Osteocyte (in vitro differentiated cells): ENCODE measurements around the gene HMSD. TPM values are rescaled to one million over a fixed set of nuclear protein-coding genes. Genes with fewer than 3 reads are reported as not detected.

Experiments used
- DNase-seq: peaks from one replicate; pipeline ENCODE4 v3.0.0; 2021; ENCODE audit warnings: mixed read lengths; ENCODE audit not compliant: unreplicated experiment; ENCODE audit errors: extremely low spot score
- H3K27ac Mint-ChIP-seq: one replicate; pipeline ENCODE4 v1.8.0; 2021; ENCODE audit warnings: mild to moderate bottlenecking, mixed read lengths; ENCODE audit not compliant: unreplicated experiment
- H3K27me3 Mint-ChIP-seq: one replicate; pipeline ENCODE4 v1.8.0; 2021; ENCODE audit warnings: mixed read lengths; ENCODE audit not compliant: unreplicated experiment
- H3K36me3 Mint-ChIP-seq: one replicate; pipeline ENCODE4 v1.8.0; 2021; ENCODE audit warnings: mixed read lengths; ENCODE audit not compliant: unreplicated experiment
- H3K4me1 Mint-ChIP-seq: one replicate; pipeline ENCODE4 v1.8.0; 2021; ENCODE audit warnings: mixed read lengths; ENCODE audit not compliant: unreplicated experiment
- H3K4me3 Mint-ChIP-seq: one replicate; pipeline ENCODE4 v1.8.0; 2021; ENCODE audit warnings: mild to moderate bottlenecking, moderate library complexity, mixed read lengths; ENCODE audit not compliant: unreplicated experiment
- H3K9me3 Mint-ChIP-seq: one replicate; pipeline ENCODE4 v1.8.0; 2021; ENCODE audit warnings: mixed read lengths; ENCODE audit not compliant: unreplicated experiment
- long read RNA-seq: library from polyadenylated mRNA; unstranded; transcript quantifications from one replicate; pipeline ENCODE4 v2.0.0, GENCODE V29; 2021
- total RNA-seq: library from RNA; stranded (reverse); gene quantifications from 2 replicates; pipeline ENCODE4 v1.2.1, GENCODE V29; 2021
- TF ChIP-seq, protein P1 (sequence below): fragments of 200-600 bp; sonication (generic); IDR thresholded peaks from 2 replicates; pipeline ENCODE4 v1.5.0; 2021; ENCODE audit warnings: antibody characterized with exemption, mild to moderate bottlenecking, moderate library complexity

The HMSD gene, protein sequence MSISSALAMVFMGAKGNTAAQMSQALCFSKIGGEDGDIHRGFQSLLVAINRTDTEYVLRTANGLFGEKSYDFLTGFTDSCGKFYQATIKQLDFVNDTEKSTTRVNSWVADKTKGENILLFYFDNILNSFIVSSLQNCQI
- not detected in 2 replicates for total RNA-seq
- long read RNA-seq = 0 reads

DNA sequence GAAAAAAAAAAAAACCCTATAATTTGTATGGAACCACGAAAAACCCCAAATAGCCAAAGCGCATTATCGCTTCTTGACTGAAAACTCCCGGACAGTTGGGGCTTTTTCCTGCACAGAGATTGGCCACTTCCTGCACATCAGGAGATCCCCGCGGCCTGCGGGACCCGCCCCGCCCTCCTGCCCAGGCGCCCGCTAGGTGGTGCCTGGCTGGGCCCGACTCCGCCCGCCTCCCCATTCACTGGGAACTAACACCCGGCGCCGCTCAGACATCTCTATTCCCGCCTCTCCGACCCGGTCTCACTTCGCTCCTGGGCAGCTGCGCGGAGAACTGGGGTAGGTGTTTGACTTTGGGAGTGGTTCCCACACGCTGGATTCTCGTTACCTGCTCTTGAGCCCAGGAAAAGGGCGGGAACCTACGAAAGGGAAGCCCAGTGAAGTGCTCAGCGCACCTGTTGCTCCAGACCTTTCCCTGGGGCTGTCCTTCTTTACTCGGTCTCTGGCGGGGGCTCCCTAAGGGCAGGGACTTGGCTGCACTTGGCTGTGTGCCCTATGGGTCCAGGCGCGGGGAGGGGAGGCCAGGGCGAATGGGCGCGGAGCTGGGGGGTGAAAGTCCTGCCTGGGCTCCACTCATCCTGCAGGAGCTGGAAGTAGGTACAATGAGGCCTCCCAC is at the start of gene HMSD:
Gene HMSD, plus strand, starts transcription at position 234 of the 670 bp plus-strand sequence. CDS start 4,155 bp downstream, outside the sequence.
- H3K27me3 Mint-ChIP-seq = peaks cover 39% of the 10 kb centered on the region

DNA sequence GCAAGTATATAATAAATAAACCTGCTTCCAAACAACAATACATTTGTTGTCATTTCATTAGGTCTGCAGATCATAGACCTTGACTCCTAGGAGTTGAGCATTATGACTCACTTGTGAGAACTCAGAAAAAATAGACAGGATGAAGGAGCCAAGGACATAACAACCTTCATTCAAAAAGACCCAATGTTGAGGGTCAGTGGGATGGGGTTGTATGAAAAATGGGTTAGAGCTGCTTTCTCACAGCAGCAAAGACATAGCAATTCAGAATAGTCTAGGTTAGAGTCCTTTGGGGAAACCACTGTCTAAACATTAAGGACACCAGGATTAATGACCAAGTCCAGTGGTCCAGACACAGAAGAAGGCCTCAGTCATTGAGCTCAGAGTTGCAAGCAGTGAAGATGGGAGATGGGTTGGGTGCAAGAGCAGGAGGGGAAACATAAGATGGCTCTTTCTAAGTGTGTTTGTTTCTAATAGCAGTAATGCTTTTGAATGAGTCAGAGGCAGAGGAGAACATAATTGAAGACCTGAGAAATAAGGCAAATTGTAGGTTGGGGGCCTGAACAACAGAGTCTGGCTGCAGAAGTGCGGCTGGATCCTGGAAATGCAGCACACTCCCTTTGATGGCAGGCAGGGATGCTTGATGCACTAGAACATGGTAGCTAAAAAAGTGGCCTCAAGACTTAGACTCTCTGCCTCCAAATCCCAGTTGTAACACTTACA is 45.1 kb upstream of the HMSD start:
- H3K9me3 Mint-ChIP-seq = no peaks in the 10 kb centered on the region
- H3K4me3 Mint-ChIP-seq = no peak overlapping the region
- H3K27me3 Mint-ChIP-seq = peaks cover 39% of the 10 kb centered on the region
- H3K27ac Mint-ChIP-seq = no peak overlapping the region
- no peaks in the 10 kb centered on the region for H3K4me1 Mint-ChIP-seq
- TF ChIP-seq, protein P1, sequence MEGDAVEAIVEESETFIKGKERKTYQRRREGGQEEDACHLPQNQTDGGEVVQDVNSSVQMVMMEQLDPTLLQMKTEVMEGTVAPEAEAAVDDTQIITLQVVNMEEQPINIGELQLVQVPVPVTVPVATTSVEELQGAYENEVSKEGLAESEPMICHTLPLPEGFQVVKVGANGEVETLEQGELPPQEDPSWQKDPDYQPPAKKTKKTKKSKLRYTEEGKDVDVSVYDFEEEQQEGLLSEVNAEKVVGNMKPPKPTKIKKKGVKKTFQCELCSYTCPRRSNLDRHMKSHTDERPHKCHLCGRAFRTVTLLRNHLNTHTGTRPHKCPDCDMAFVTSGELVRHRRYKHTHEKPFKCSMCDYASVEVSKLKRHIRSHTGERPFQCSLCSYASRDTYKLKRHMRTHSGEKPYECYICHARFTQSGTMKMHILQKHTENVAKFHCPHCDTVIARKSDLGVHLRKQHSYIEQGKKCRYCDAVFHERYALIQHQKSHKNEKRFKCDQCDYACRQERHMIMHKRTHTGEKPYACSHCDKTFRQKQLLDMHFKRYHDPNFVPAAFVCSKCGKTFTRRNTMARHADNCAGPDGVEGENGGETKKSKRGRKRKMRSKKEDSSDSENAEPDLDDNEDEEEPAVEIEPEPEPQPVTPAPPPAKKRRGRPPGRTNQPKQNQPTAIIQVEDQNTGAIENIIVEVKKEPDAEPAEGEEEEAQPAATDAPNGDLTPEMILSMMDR = no peak
- no peak for DNase-seq
- H3K36me3 Mint-ChIP-seq = no peaks in the 10 kb centered on the region

More for the DNA sequence above, at the start of gene HMSD:
- Mint-ChIP-seq H3K9me3 (no peaks in the 10 kb centered on the region), H3K4me3 (peak within 1 kb of the TSS; percentile 42), H3K4me1 (peaks cover 11% of the 10 kb centered on the region), H3K36me3 (no peaks in the 10 kb centered on the region), H3K27ac (no peak within 1 kb of the TSS)
- no peak for DNase-seq
- TF ChIP-seq, protein P1 = peak; percentile 34

DNA sequence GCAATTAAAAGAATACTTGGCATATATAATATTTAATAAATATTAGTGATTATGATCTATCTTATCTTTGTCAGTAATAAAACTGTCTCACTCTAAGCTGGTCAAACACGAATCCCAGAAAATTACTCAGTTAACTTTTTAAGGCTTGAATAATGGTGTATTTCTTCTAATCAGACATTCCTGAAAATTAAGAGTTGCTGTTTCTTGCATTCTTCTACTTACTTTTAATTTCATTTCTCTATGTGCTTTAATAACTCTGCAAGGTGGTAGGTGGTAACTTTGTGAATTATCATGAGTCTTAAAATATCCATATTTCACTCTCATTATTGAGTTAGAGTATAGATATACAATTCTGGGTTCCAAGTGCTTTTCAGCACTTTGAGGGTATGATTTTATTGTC is 44.4 kb upstream of the HMSD start:
- H3K4me1 Mint-ChIP-seq = no peaks in the 10 kb centered on the region
- no peaks in the 10 kb centered on the region for H3K9me3 Mint-ChIP-seq
- H3K27me3 Mint-ChIP-seq = peaks cover 39% of the 10 kb centered on the region
- no peak overlapping the region for H3K27ac Mint-ChIP-seq
- TF ChIP-seq, protein P1 = no peak
- H3K36me3 Mint-ChIP-seq = no peaks in the 10 kb centered on the region
- H3K4me3 Mint-ChIP-seq = no peak overlapping the region
- no peak for DNase-seq

DNA sequence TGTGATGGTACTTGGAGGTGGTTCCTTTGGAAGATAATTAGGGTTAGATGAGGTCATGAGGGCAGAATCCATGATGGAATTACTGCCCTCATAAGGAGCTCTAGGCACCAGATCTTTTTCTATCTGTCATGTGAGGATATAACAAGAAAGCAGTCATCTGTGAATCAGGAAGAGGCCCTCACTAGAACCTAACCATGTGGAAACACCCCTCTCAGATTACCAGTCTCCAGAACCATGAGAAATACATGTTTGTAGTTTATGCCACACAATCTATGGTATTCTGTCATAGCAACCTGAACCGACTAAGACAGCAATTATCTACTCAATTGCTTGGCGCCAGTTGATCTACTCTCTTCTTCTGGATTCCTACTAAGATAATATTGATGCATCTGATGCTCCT is 43.7 kb upstream of the HMSD start:
- Mint-ChIP-seq H3K4me1 (no peaks in the 10 kb centered on the region), H3K4me3 (no peak overlapping the region), H3K27me3 (peaks cover 39% of the 10 kb centered on the region), H3K36me3 (no peaks in the 10 kb centered on the region), H3K9me3 (no peaks in the 10 kb centered on the region), H3K27ac (no peak overlapping the region)
- no peak for DNase-seq
- TF ChIP-seq, protein P1 = no peak

DNA sequence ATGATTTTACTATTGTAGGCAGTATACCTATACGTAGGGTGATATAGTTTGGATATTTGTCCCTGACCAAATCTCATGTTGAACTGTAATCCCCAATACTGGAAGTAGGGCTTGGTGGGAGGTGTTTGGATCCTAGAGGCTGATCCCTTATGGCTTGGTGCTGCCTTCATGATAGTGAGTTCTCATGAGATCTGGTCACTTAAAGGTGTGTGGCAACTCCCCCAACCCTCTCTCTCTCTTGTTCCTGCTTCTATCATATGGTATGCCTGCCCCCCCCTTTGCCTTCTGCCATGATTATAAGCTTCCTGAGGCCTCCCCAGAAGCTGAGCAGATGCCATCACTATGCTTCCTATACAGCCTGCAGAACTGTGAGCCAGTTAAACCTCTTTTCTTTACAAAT is 43.0 kb upstream of the HMSD start:
- no peaks in the 10 kb centered on the region for H3K4me1 Mint-ChIP-seq
- no peak for DNase-seq
- no peak overlapping the region for H3K27ac Mint-ChIP-seq
- H3K27me3 Mint-ChIP-seq = peaks cover 34% of the 10 kb centered on the region
- no peaks in the 10 kb centered on the region for H3K36me3 Mint-ChIP-seq
- H3K9me3 Mint-ChIP-seq = no peaks in the 10 kb centered on the region
- H3K4me3 Mint-ChIP-seq = no peak overlapping the region
- TF ChIP-seq, protein P1 = no peak
